HG02852 (cell line): Measurements from ENCODE around the gene TSPAN14.
"Not testable (repeated sequence)": the region's sequence is repeated elsewhere in the genome, so short reads cannot be mapped to it uniquely, and the experiment has no call there.

ENCODE experiments used
- ATAC-seq: cut with Tn5 transposase; IDR thresholded peaks from one replicate; pipeline ENCODE4 v1.9.1; 2021; ENCODE audit warnings: mild to moderate bottlenecking, moderate library complexity; ENCODE audit not compliant: unreplicated experiment

The TSPAN14 gene

DNA sequence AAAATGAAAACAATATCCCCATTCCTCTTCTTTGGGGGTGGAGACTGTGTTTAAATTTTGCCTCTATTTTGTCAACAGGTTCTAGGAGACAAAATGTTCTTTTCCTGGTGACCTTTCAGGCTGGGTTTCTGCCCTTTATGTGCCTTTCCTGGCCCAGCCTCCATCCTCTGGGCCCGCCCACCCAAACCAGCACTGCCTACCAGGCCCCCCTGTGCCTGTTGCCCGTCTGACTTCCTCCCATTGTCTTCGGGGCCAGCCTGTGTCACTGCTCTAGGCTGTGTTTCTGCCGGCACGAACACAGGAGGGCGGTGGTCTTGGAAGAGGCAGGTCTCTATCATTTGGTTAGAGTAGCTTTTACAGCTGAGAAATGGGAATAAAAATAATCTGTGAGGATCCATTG, 13.9 kb downstream of the TSPAN14 start:
- no peak for ATAC-seq

DNA sequence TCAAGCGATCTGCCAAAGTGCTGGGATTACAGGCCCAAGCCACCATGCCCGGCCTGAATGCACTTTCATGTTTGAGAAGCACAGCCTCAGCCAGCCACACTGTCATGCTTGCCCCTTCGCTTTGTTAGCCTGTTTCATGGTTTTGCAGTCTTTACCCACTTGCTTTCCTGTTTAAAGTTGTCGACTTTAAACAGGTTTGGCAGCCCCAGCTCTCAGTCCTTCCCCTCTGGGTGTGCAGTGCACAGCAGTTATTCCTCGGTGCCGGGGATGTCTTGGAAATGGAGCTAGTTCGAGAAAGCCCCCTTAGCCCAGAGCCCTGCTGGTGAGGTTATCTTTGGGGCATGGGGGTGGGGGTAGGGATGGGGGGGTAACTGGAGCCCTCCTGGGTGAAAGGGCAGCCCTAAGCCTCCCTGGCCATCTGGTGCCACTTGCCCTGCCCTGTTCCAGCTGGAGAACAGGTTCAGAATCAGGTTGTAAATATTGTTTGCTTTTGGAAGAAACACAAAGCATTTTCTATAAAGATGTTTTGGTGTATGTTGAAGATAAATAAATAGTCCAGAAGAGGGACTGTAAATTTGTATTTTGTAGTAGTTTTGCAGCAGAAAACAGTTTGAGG, 14.8 kb downstream of the TSPAN14 start:
- ATAC-seq: no peak

DNA sequence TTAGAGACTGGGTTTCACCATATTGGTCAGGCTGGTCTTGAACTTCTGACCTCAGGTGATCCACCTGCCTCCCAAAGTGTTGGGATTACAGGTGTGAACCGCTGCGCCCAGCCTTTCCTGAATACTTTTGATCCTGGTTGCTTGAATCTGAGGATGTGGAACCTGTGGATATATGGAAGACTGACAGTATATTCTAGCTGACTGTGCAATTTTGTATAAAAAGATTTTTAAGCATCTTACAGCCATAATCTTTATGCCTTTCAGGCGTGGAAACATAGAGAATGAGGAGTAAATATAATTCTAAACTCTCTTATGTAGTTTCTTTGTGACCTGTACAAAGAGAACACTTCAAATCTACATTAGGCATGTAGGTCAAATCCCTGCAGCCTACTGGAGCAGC, 16.2 kb downstream of the TSPAN14 start:
- ATAC-seq: no peak

DNA sequence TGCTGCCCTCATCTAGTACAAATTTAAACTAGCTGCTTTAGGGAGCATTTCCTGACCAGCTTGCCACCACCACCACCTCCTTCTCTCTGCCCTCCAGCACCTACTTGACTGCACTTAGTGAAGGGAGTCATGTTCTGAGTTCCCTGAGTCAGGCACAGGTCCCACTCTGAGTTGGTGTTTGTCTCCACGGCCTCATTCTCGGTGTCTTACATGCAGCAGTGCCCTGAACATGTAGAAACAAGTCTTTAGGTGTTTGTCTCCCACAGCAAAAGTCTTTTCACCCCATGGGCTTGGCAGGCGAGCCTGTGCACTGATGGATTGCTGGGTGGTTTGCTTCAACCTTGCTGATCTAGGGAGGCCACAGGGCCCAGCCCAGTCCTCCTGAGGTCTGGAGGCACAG, 16.9 kb downstream of the TSPAN14 start:
- ATAC-seq: no peak

DNA sequence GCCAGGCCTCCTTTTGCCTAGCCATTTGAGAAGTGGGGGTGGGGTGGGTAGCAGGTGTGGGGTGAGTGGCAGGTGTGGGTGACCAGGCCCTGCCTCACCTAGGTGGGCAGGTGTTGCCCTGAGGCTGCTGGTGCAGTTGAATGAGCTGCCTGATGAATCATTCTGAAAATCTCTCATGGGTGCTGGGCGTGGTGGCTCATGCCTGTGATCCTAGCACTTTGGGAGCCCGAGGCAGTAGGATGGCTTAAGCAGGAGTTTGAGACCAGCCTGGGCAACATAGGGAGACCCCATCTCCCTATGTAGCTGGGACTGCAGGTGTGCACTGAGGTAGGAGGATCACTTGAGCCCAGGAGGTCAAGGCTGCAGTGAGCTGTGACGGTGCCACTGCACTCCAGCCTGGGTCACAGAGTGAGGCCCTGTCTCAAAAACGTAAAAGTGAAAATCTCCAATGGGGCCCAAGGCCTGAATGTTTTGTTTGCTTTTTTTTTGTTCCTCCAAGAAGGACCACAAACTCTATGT, 17.7 kb downstream of the TSPAN14 start:
- ATAC-seq: peak; percentile 57

DNA sequence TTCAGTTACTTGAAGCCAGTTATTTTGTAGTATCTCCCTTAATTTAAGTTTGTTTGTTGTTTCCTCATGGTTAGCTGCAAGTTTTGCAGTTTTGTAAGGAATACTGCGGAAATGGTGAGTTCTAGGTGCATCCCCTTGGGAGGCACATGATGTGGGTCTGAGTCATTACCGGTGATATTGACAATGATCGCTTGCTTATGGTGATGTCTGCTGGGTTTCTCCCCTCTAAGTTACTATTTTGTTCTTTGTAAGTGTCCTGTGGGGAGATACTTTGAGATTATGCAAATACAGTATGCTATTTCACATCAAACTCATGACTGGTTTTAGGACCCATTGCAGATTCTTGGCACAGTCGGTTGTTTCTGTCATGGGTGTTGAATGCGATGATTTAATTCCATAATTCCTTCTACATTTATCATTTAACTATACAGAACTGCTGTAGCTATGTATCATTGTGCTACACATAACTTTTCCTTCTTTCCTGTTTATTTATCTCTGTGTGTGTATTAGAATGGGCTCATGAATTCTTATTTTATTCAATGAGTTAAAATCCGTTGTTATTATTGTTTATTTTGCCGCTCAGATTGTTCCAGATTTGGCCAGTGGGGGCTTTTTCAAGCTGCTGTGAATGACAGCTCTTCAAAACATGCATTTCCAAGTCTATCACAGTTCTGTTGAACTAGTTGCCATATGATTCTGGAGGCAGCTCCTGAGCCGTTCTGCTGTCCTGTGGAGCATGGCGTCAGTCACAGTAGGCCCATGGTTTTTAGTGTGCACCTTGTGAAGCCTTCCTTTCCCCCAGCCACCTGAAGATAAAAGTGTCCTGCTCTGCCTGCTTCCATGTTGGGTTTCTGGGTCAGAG, 18.4 kb downstream of the TSPAN14 start:
- peak; percentile 93 for ATAC-seq

DNA sequence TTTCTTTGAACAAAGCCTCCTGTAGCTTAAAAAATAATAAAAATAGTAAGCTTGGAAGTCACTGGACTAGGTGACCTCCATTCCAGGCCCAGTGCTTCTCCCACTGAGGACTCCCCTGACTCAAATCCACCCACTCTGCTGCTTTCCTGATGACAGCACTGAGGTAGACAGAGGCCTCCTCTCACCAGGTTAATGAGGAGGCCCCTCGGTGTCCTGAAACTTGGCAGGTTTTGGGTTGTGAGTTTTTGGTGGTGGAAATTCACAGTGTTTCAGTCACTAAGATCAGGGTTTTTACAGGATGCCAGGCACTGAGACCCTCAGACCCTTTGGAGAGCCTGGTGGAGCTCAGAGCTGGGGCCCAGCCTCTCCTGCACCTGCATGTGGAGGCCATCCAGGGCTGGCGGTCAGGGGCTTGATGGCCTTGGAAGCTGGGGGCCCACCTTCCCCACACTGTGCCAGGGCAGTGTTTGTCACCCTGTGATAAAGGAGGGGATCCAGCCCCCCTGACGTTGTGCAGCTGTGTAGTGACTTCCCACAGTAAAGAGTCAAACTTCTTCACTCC, 19.1 kb downstream of the TSPAN14 start:
- no peak for ATAC-seq

DNA sequence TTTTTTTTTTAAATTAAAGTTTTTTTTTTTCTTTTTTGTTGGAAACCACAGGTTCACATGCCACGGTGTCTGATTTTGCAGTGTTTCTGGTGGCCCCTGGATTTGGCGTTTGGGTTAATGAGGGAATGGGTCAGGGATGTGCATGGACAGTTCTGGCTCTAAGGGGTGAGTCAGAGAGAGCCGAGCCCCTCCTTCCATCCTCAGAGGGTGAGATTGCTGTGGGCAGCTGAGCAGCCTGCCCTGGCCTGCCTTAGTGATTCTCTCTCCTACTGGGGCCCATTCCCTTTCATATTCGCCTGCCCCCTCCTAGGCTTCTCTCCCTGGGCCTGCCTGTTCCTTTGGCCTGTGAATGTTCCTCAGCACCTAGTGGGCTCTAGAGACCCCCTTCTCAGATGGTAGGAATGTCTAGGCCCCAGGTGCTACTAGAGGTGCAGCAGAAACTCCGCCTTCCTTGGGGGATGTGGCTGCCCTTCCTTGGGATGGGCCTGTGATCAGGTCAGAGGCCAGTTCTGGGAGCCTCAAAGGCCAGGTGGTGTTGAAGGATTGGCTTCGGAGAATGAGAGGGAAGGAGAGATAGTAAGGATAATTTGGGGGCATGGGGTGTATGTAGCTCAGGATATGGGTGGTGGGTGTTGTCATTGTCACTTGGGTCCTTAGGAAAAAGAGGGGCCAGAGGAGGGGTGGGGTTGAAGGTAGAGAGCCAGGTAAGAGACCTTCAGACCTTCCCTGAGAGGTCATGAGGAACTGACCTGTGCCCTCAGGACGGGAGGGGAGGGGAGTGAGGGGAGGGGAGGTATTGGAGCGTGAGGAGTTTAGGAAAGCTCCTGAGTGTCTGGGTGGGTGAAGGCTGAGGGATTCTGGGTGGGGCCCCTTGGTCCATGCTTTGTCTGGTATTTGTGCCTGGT, 19.8 kb downstream of the TSPAN14 start:
- no peak for ATAC-seq

DNA sequence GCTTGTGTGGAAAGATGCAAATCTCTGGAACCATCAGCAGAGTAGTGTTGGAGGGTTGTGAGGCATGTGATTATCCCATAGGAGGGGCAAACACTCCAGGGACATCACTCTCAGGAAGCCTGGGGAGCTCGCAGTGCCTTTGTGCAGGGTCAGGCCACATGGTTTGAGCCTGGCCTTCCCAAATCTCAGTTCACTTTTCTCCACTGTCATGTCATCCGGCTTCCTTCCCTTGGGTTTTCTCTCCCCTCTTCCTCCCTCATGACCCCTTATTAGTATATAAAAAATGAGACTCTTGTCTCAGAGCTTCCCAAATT, 20.4 kb downstream of the TSPAN14 start:
- ATAC-seq: no peak

DNA sequence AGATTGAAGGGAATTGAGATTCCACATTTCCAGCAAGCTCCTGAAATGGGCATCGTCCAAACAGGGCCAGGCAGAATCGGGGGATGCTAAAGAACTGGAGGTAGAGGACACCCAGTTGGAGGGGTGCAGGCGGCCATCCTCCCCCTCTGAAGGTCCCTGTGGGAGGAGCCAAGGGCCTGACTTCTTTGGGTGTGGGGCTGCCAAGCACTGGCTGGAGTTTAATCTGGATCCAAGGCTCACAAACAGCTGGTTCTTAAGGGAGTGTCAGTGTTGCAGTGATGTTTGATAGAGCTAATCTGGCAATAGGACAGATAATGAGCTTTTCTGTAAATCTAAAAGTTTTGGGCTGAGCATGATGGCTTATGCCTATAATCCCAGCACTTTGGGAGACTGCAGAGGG, 20.8 kb downstream of the TSPAN14 start:
- no peak for ATAC-seq

DNA sequence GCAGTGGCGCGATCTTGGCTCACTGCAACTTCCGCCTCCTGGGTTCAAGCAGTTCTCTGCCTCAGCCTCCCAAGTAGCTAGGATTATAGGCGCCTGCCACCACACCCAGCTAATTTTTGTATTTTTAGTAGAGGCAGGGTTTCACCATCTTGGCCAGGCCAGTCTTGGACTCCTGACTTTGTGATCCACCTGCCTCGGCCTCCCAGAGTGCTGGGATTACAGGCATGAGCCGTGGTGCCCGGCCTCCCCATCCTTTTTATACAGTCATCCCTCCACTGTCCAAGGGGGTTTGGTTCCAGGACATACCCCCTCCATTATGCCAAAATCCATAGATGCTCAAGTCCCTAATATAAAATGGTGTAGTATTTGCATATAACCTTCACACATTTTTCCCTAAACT, 21.5 kb downstream of the TSPAN14 start:
- not testable (repeated sequence) for ATAC-seq

DNA sequence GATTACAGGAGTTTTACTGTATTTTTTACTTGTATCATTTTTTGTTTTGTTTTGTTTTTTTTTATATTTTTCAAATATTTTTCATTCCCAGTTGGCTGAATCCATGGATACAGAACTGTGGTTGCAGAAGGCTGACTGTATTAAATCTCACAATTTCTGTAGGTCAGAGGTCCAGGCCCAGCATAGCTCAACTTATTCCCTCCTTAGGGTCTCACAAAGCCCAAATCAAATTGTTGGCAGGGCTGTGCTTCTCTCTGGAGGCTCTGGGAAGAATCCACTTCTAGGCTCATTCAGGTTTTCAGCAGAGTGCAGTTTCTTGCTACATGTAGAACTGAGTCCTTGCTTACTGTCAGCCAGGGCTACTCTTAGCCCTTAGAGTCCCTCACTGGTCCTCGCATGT, 22.6 kb downstream of the TSPAN14 start:
- ATAC-seq: no peak

DNA sequence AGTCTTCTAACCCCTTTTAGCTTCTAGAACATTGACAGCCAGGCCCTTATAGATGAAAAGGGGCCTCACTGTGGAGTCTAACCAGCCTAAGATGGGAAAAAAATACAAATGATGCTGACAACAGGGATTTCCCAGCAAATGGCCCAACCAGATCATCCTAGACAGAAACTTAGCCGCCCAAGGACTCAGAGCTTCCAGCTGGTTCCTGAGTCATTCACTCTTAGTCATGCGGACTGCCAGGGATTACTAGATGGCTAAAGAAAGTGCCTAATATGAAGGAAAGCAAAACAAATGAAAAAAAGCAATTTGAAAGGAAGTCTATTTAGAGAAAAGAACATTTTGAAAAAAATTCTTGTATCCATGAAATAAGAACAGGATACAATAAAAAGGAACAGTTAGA, 23.7 kb downstream of the TSPAN14 start:
- no peak for ATAC-seq

DNA sequence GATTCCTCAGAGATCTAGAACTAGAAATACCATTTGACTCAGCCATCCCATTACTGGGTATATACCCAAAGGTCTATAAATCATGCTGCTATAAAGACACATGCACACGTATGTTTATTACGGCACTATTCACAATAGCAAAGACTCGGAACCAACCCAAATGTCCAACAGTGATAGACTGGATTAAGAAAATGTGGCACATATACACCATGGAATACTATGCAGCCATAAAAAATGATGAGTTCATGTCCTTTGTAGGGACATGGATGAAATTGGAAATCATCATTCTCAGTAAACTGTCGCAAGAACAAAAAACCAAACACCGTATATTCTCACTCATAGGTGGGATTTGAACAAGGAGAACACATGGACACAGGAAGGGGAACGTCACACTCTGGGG, 26.3 kb downstream of the TSPAN14 start:
- not testable (repeated sequence) for ATAC-seq

DNA sequence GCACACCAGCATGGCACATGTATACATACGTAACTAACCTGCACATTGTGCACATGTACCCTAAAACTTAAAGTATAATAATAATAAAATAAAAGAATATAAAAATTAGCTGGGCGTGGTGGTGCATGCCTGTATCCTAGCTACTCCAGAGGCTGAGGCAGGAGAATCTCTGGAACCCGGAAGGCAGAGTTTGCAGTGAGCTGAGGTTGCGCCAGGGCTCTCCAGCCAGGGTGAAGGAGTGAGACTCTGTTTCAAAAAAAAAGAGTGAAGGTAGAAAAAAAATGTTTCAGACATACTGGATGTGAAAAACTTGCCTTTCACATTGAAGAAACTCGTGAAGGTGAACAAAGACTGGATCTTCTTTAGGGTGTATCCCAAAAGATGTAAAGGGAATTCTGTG, 26.7 kb downstream of the TSPAN14 start:
- ATAC-seq: no peak

DNA sequence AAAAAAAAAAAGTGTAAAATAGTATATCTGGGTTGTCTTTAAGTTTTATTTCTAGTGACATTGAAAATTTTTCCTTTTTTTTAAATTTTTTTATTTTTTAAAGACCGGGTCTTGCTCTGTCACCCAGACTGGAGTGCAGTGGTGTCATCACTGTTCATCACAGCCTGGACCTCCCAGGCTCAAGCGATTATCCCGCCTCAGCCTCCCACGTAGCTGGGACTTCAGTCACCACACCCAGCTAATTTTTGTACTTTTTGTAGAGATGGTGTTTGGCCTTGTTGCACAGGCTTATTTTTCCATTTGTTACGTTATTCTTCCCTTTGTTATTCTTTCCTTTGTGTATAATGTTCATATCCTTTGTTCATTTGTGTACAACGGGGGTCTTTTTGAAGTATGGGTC, 30.1 kb downstream of the TSPAN14 start:
- no peak for ATAC-seq

DNA sequence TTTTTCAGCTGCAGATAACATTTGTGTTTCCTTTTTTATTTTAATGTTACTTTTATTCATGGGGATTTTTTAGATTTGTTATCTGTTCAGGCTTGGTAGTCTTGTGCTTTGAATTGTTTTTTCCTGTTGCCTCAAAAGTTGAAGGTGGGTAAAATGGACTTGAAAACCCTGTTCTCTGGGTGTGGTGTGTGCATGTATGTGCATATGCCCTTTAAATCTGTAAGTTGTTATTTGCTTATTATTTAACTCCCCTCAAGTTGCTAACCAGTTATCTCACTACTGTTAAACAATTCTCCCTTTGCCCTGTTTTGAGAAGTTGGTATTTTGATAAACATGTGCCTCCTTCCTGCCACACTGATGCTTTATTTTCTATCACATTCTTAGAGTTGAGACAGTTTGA, 30.6 kb downstream of the TSPAN14 start:
- ATAC-seq: no peak

DNA sequence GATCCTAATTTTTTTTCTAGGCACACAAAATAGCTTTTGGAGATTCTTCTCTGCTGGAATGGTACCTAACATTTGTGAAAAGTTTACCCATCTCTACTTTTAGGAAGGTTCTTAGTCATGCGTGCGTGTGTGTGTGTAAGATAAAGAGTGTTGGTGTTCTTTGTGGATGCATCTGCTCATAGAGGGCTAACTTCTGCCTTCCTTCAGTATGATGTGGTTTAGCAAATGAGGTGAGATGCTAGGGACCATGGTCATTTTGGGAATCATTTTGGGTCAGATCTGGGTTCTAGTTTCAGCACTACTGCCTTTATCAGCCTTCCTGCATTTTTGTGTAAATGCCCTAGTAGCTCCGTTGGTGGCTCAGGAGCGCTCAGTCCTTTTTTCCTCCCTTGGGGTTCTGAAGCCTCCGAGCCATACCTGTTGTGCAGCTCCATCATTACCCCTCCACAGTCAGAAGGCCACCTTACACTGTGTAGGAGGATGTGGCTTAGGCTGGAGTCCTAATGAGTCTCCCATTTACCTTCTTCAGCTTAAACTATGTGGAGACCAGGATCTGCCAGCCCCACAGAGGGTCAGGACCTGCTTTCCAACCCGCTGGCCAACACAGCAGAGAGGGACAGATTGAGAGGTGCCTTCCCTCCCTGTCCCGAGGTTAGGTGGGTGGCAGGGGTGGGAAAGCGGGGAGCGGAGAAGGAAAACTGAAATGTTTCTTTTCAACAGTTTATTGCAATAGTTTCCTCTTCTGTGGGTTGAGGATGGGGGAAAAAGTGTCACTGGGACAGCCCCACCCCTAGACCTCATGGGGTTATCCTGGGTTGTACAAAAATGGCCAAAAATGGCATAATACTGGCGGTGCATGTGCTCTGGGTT, 31.2 kb downstream of the TSPAN14 start:
- no peak for ATAC-seq

DNA sequence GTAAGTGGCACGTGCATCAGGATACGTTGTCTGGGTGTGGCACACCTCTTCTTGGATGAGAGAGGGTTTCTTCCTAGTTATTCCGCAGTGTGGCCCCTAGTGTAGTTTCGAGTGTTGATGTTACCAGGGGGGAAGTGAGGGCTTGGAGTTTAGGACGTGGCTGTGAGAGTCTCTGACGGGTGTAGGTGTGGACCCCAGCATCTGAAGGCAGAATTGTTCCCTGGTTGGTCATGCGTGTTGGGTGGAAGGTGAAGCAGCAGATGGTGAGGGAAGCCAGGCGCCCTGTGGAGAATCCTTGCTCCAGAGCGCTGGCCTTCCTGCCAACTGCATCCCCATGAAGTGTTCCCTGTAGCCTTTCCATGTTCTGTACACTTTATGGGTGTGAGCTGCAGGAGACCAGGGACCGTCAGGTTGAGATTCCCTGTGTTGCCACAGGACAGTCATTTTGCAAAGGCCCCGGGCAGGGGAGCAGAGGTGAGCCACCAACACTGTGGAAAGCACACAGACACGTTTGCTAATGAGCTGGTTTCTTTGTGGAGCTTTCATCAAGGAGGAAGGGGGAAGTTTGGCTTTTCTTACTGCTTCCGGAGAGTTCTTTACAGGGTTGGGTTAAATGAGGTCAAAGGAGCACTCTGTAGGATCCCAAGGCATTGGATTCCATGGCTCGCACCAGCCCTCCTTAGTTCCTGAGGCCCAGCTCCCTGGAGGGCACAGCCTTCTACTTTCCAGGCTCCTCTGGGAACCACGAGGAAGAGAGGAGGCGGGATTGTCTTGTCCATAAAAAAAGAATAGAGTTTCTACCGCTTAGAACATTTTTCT, 32.0 kb downstream of the TSPAN14 start:
- no peak for ATAC-seq
